22Rv1 (cell line): ENCODE results near the gene GMIP.

Experiments
- H3K27ac ChIP-seq: fragments of 450-650 bp; 2 replicates; pipeline ENCODE4 v1.5.1; 2017
- ZFX ChIP-seq: fragments of 450-650 bp; IDR thresholded peaks from 2 replicates; pipeline ENCODE4 v1.6.1; 2017; ENCODE audit warnings: antibody characterized with exemption, borderline replicate concordance
- TF ChIP-seq, protein P1 (sequence below): fragments of 450-650 bp; IDR thresholded peaks from 2 replicates; pipeline ENCODE4 v1.5.1; 2017; ENCODE audit warnings: mild to moderate bottlenecking

The GMIP gene

DNA sequence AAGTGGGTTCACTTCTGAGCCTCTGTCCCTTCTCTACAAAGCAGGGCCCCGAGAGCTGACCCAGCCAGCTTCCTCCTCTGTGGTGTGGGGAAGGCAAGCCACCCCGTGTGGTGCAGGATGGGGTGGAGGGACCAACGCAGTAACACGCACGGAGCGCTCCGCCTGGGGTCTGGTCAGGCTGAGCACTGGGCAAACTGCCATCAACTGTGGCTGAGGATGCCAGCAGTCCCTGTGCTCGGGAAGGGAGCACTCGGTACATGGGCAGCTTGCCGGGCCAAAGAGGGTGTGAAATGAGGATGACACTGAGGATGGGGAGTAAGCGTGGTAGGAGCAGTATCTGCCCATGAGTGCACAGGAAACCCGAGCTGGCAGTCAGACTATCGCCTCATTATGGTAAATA, 7.6 kb upstream of the GMIP start:
- TF ChIP-seq ZFX, result no peak
- TF ChIP-seq, protein P1, sequence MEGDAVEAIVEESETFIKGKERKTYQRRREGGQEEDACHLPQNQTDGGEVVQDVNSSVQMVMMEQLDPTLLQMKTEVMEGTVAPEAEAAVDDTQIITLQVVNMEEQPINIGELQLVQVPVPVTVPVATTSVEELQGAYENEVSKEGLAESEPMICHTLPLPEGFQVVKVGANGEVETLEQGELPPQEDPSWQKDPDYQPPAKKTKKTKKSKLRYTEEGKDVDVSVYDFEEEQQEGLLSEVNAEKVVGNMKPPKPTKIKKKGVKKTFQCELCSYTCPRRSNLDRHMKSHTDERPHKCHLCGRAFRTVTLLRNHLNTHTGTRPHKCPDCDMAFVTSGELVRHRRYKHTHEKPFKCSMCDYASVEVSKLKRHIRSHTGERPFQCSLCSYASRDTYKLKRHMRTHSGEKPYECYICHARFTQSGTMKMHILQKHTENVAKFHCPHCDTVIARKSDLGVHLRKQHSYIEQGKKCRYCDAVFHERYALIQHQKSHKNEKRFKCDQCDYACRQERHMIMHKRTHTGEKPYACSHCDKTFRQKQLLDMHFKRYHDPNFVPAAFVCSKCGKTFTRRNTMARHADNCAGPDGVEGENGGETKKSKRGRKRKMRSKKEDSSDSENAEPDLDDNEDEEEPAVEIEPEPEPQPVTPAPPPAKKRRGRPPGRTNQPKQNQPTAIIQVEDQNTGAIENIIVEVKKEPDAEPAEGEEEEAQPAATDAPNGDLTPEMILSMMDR, result no peak
- H3K27ac ChIP-seq, result no peak overlapping the region

- no peak for TF ChIP-seq ZFX
- TF ChIP-seq, protein P1, result no peak
- no peak overlapping the region for H3K27ac ChIP-seq
Measured at GRCh38 chr19:19650331-19650730, 6.9 kb upstream of the GMIP start.

- no peak overlapping the region for H3K27ac ChIP-seq
- TF ChIP-seq, protein P1, result no peak
- no peak for TF ChIP-seq ZFX
Measured at GRCh38 chr19:19649580-19649995, 6.1 kb upstream of the GMIP start.

GRCh38 chr19:19649155-19649554, 5.7 kb upstream of the GMIP start:
- H3K27ac ChIP-seq, result no peak overlapping the region
- TF ChIP-seq, protein P1, result no peak
- TF ChIP-seq ZFX, result no peak

DNA sequence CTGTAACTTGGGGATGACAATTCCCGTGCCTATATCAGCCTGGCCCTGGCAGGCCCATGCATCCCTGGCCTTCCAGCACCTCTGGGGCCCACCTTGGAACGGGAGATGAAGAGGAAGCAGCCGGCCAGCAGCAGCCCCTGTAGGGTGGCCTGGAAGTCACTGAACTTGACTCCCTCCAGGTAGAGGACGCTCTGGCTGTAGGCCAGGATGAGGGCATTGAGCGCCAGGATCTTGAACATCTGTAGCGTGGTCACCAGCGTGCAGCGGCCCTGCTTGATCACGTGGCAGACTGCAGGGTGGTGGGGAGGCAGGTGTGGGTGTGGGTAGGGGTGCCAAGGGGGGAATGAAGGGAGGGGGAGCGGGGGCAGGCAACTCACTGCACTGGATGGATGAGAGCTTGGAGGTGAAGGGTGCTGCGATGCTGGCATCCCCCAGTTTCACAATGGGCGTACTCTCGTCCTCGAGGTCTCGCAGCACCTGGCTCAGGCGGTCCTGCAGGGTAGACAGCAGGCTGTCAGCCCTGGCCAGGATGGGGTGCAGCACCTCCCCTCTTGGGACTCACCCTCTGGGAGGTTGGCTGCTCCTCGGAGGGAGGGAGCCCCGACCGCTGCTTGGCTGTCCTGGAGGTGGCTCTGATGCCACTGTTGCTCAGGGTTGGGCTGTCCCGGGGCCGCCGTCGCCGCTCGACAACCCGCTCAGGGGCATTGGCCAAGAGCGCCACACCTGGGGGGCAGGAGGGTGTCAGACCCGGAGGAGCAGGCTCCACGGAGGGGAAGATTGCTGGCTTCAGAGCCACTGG, 3.8 kb upstream of the GMIP start:
- TF ChIP-seq ZFX, result no peak
- TF ChIP-seq, protein P1, result no peak
- no peak overlapping the region for H3K27ac ChIP-seq

- no peak overlapping the region for H3K27ac ChIP-seq
- TF ChIP-seq ZFX, result no peak
- TF ChIP-seq, protein P1, result no peak
Measured at GRCh38 chr19:19645233-19645870, 1.9 kb upstream of the GMIP start.

GRCh38 chr19:19644054-19644388, 564 bp upstream of the GMIP start:
- no peak for TF ChIP-seq ZFX
- TF ChIP-seq, protein P1, result peak; percentile 59
- H3K27ac ChIP-seq, result peak overlapping the region; percentile 80
